GM19438 (cell line): ENCODE measurements around the gene MTA1.

Experiments
- ATAC-seq: cut with Tn5 transposase; IDR thresholded peaks from one replicate; pipeline ENCODE4 v1.9.1; 2021; ENCODE audit warnings: low read depth; ENCODE audit not compliant: unreplicated experiment

MTA1 gene

DNA sequence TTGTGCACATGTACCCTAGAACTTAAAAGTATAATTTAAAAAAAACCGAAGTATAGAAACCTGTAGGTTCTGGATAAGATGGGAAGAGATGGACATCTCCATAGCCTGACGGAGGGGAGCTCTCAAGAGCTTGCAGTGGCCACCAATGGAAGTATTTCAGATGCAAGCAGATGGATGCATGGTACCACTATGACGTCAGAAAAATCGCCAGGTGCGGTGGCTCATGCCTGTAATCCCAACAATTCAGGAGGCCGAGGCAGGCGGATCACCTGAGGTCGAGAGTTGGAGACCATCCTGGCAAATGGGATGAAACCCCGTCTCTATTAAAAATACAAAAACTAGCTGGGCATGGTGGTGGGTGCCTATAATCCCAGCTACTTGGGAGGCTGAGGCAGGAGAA, 17.9 kb upstream of the MTA1 start:
- ATAC-seq, result no peak

DNA sequence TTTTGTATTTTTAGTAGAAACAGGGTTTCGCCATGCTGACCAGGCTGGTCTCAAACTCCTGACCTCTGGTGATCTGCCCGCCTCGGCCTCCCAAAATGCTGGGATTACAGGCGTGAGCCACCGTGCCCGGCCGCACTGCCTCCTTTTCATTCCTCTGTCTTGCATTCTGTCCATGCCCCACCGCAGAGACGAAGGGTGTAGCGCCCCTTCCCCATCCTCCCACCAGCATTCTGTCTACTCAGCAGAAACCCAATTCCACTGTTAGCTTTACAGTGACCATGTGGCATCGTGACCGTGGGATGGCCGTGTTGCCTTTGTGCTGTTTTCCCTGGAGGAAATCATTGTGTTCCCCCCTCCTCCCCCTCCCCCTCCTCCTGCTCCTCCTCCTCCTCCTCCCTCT, 11.0 kb upstream of the MTA1 start:
- ATAC-seq, result no peak

DNA sequence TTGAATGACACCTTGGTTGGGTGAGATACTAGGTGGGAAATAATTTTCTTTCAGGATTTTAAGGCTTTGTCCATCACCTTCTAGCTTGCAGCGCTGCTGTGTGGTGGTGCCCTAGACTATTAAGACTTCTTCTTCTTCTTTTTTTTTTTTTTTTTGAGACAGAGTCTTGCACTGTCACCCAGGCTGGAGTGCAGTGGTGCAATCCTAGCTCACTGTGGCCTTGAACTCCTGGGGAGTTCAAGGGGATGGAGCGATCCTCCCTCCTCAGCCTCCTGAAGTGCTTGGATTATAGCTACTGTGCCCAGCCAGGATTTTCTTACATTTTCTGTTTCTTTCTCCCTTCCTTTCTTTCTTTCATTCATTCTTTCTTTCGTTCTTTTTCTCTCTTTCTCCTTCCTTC, 10.3 kb upstream of the MTA1 start:
- no peak for ATAC-seq

DNA sequence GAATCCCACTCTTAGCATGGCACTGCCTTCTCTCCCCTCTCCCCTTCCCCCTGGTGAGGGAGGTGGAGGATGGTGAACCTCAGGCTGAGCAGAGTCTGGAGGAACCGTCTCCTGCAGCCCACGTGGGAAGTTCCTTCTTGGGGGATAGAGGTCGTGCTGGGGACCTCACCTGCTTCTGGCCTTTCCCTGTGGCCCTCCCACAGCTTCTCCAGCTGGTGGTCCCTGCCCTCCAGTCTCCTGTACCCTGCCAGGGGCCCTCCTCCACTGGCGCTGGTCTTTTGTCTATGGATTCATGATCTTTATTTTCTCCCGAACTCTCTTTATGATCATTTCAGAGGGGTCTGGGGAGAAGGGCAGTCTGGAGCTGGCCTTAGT, 9.0 kb upstream of the MTA1 start:
- no peak for ATAC-seq

DNA sequence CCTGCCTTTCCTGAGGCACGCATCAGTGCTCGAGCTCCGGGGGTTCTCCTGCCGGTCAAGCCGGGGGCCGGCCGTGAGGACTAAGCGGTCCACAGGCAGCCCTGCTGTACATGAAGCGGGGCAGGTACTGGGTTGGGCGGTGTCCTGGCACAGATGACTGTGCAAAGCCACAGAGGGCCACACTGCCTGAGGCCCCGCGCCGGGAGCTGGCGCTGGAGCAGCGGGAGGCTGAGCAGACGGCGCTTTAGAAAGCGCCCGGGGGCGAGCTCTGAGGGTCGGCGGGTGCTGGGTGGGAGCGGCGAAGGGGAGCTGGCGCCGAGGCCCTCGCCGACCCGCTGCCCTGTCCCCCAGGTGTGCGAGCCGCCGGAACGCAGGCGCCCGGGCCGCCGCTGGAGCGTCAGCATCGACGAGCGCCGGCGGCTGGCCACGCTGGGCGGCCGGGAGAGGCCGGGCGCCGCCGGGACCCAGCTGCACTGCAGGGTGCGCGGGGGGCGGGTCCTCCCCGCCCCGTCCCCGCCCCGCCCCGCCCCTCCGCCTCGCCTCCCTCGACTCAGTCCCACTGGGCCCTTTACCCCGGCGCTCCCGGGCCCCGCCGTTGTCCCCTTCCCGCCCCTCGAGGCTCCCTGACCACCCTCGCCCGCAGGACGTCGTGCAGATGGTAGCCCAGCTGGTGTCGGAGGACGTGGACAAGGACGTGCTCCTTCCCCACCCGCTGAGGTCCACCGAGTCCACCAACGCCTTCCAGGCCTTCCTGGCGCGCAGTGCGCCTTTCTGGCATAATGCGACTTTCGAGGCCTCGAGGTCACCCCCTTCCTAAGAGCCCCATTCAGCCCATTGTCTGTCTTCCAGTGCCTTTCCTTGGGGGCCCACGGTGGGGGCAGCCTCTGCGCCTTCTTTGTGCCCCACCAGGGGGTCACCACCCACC, 8.3 kb upstream of the MTA1 start:
- ATAC-seq, result no peak

DNA sequence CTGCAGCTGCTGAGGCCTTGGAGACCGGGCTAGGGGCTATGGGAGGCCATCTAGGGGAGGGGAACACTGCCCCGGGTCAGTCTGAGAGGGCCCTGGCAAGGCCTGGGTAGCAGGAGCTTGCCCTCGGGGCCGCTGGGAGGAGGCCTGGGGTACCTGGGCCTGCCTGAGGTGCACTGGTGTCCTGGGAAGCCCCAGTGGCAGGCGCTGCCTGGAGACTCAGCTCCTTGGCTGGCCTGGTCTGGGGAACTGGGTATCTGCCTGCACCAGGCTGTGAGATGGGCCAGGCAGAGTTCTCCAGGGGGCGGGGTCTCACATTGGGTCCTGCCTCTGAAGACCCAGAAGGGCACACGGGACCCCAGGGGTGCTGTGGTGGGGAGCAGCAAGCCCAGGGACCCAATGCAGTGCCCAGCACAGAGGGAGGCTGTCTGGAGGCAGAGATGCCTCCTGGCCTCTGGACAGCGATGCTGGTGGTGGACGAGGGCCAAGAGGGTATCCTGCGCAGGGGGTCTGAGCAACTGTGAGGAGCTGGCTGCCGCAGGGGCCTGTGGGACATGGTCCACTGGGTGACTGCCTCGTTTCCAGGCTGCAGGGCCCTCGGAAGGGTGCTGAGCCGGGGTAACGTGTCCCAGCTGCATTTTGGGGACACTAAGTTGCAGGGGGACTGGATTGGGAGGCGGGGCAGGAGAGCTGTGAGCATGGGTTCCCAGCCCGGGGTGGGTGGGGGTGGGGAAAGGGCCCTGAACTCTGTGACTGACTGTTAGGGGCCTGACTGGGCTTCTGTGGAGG, 7.4 kb upstream of the MTA1 start:
- ATAC-seq, result no peak

DNA sequence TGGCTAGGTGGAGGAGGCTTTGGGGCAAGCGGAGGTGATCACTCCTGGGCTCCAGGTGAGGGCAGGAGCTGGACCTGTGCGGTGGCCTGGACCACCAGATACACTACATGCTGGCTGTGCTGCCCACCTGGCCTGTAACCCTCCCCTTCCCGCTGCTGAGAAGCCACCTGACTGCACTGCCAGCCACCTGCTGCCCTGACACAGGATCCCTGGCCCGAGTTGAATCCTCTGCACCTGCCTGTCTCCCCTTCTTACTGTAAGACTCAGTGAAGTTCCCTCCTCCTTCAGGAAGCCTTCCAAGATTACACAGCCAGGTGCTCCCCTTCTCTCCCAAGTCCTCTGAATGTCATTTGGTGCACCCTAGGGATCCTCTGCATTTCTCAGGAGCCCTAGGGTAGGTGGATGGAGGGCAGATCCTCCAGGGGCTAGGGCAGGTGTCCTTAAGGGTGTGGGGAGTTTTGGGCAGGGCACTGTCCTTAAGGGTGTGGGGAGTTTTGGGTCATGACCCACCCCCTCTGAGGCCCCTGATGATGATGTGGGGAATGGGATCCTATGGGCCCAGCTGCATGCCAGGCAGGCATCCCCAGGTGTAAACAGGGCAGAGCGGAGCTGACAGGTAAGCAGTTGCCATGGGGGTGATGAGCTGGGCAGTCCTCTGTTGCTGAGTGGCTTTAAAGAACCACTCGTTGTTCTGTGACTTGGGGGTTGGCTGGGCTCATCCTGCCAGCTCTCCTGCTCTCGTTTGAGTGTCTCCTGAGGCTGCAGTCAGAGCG, 6.7 kb upstream of the MTA1 start:
- ATAC-seq, result no peak

DNA sequence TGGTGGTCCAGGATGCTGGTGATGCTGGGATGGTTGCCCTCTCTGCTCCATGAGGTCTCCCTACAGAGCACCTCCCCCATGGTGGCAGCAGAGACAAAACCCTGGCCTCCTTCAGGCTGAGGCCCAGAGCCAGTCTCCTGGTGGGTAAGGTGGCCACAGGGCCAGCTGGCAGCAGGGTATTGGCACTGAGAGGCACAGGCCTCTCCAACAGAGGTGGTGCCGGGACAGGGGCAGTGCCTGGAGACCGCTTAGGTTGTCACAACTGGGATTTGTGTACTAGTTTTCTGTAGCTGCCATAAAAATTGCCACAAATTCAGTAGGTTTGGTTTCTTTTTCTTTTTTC, 6.1 kb upstream of the MTA1 start:
- no peak for ATAC-seq

DNA sequence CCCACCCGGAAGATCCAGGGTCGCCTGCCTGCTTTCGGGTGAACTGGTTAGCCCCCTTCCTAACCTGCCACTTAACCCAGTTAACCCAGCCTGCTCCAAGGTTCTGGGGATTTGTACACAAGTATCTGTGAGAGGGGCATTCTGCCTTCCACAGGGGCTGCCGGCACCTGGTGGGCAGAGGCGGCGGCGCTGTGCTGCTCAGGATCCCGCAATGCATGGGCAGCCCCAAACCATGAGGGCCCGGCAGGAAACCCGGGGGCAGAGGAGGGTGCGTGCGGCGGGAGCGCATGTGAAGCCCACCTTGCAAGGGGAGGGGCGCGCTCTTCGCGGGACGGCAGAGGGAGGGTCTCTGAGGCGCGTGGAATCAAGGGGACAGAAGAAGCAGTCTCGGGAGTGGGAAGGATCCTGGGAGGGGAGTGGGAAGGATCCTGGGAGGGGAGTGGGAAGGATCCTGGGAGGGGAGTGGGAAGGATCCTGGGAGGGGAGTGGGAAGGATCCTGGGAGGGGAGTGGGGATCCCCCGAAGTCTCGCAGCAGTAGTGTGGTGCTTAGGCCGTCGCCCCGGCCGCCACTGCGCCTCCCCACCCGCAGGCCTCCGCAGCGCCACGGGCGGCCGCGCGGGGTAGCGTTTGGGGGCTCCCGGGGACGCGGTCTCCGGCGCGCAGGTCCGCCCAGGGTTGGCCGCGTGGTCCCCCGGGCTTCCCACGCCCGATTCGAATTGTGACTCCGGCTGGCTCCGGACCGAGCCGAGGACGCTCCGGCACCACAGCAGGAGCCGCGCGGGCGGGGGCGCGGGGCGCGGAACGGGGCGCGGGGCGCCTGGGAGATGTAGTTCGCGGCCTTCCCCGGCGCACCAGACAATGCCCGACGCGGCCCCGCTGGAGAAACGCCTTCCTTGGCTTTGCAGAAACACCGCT, 4.9 kb upstream of the MTA1 start:
- ATAC-seq, result no peak

DNA sequence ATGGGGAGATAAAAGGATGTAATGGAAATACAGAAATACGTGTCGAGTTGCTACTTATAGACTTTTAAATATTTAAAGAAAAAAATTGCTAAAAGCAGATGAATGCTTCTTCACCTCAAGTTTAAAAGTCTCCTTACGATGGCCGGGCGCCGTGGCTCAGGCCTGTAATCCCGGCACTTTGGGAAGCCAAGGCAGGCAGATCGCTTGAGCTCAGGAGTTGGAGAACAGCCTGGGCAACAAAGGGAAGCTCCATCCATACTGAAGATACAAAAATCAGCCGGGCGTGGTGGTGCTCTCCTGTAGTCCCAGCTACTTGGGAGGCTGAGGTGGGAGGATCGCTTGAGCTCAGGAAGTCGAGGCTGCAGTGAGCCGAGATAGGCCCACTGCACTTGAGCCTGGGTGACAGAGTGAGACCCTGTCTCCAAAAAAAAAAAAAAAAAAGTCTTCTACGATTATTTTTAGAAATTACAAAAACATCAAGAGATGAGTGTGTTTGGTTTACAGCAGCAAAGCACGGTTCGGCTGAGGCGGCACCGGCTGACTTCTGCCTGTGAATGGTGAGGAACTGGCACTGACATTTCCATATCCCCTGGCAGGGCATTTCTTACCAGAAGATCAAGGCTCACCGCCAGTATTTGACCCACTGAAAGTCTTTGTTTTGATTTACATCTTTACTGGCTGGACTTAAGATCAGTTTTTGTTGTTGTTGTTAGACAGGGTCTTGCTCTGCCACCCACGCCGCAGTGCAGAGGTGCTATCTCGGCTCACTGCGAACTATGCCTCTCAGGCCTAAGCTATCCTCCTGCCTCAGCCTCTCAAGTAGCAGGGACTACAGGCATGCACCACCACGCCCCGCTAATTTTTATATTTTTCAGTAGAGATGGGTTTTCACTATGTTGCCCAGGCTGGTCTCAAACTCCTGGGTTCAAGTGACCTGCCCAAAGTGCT, 3.9 kb upstream of the MTA1 start:
- ATAC-seq, result no peak

DNA sequence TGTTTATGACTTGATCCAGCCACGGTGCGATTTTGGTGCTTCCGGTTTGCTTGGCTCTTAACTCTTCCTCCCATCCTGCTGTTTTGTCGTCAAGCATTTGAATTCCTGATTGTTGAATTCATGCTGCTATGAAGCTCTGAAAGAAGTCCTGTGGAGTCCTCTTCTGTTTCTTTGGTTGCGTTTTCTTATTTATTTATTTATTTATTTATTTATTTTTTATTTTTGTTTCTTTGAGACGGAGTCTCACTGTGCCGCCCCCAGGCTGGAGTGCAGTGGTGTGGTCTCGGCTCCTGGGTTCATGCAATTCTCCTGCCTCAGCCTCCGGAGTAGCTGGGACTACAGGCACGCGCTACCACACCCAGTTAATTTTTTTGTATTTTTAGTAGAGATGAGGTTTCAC, 3.0 kb upstream of the MTA1 start:
- ATAC-seq, result no peak

DNA sequence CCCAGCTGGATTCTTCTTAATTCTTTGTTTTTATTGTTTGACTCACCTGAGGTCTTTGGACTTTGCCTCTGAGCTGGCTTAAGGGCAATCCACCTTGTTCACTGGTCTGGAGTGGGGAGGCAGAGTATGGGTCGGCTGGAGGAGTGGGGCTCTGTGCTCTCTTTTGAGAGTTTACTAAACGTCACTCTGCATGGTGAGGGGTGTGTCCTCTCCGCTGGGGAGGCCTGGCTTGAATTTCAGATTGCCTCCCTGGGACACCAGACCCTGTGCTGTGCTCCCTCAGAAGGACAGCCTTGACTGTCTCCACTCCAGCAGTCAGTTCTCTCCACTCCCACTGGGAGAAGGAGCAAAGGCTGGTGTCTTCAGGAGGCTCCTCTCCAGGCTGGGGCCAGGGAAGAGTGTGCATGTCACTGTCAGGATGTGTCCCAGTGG, 1.9 kb upstream of the MTA1 start:
- no peak for ATAC-seq

DNA sequence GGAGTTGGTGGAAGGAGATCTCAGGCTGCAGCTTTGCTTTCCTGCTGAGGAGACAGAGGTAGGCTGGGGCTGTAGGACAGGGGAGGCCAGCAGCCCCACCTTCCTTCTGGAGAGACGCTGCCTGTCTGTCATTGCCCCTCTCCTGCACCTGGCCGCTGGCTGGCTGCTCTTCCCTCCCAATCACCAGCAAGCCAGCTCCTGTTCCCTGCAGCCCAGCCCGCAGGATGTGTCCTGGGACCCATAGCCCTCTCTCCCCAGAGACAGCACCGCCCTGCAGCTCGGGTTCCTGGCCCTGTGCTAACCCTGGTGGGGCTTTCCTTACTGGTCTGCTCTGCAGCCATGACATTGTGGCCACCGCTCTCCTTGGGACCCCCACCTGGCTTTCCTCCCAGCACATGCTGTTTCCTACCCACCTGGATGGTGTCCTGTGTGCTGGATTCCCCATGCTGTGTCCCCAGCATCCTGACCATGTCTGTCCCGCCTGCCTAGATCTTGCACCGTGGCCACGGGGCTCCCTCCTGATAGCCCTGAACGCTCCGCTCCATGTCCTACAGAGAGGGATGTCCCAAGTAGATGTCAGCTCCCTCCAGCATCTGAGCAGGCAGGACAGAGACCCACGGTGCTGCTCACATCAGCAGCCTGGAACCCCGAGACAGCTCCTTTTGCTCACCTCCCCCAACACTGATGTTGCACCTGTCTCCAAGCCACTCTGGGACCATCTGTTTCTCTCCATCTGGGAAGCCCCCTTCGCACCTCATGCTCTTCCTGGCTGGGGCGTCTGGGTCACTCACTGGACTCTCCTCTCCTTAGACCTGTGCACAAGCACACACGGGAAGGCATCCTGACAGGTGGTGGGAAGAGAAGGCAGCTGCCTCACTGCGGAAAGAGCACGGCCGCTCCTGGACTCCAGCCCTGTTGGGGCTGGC, 1.1 kb upstream of the MTA1 start:
- ATAC-seq, result no peak

DNA sequence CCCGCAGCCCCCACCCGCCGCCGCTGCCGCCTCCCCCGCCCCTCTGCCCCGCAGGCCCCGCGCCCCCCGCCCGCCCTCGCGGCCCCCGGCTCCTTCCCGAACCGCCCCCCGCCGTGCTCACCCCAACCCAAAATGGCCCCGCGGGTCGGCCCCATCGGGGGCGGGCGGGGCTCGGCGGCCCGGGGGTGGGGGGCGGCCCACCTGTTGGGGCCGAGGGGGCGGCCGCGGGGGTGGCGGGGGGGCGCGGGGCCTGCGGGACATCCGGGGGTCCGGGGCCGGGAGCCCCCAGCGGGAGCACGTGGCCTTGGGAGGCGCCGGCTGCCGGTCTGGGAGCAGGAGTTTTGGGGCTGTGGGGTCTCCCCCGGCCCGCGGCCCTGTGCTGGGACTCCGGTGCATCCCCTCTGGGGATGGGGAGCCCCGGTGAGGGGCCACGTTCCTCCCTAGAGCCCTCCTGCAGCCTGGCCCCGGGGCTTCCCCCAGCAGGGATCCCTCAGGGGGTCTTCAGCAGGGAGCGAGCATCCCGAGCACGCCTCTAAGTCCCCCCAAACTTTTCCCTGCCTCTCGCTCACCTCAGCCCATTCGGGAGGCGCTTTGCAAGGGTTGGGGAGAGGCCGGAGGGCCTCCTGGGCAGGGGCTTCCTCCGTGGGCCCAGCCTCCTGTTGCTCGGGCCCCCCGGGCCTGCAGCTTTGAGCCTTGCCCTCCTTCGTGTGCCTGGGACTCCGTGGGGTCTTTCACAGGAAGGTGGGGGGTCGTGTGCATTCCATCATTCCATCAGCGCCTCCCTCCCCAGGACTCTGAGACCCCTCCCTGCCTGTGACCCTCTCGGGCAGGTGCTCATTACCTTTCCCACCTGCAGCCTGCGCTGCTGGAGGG, 710 bp downstream of the MTA1 start:
- ATAC-seq, result no peak

DNA sequence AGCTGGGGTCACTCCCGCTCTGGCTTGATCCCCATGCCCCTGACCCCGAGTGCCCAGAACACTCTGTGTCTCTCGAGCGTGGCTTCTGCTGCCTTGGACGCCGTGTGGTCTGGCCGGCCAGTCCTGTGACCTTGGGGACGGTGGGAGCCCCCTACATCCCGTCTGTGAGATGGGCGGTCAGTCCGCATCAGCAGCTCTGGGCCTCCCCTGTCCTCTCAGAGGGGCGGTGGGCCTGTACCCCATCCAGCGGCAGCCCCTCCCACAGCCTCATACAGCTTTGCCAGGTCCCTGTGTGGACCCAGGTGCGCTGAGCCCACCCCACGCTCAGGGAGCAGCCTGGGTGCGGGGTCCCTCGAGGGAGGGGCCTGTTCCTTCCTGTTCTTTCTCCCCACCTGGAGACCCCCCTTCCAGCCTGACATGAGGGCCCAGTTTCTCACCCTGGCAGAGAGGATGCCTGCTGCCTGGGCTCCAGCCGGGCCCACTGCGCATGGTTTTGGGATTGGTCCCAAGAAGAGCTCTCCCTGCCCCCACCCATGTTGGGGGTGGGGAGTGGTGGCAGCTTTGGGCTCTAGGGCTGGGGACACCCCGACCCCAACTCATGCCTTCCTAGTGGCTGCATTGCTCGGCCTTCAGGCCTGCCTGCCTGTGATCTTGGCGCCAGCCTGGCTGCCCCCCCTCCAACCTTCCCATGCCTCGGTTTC, 1.5 kb downstream of the MTA1 start:
- ATAC-seq, result no peak
